HG03432 (cell line): ENCODE data around the gene PROM1.
A peak's percentile ranks its signal among the peaks of the same experiment; 100 is the strongest.

ENCODE experiments used
- ATAC-seq: cut with Tn5 transposase; IDR thresholded peaks from one replicate; pipeline ENCODE4 v1.9.1; 2021; ENCODE audit warnings: mild to moderate bottlenecking, moderate library complexity; ENCODE audit not compliant: unreplicated experiment

Gene PROM1

DNA sequence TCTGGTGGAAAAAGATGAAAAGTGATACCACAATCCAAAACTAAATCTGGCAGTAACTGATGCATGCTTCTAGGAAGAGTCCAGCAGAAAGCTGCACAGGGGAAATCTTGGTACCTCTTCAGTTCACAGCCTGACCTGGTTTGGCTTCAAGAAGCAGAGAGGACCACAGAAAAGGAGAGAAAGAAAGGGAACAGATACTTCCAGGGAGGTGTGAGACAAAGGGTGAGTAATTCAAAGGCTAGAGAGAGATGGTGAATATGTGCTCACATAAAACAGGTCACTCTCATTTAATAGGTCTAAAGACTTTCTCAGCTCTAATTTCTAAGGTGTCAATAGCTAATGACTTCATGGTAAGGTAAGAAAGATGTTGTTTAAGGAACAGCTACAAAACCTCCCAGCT is 132.0 kb downstream of the PROM1 start:
- no peak for ATAC-seq

- no peak for ATAC-seq
These were observed 135.0 kb downstream of the PROM1 start for GRCh38 chr4:15948826-15949225.

DNA sequence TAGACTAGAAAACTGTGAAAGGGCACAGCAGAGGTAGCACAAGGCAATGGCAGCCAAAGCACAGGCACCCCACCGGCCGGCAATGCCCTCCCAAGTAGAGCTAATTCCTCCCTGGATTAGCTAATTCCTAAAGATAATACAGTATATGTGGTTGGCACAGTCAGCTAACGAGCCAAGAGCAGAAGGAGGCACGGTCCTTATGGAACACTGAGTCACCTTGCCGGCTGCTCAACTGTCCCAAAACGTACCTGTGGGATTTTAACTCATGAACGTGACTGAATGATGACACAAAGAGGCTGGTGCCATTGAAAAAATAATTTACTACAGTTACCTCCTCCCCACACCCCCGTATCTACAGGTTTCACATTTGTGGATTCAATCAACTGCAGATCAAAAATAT is 136.1 kb downstream of the PROM1 start:
- no peak for ATAC-seq

DNA sequence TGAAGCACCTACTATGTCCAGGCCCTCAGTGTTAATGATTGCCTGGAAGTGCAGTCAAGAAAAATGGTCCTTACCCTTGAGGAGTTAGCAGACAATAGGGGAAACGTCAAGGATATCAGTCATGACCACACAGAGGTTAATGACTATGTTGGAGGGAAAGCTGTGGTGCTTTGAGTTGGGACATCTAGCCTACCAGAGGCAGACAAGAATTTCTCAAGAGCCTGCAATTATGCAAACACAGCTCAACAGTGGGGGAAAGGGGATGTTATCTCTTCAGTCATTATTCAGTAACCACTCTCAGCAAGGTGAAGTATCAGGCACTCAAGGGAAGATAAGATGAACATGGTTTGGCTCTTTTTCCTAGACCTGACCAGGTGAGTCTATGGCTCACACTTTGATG is 138.3 kb downstream of the PROM1 start:
- no peak for ATAC-seq

- ATAC-seq = no peak
These were observed 138.9 kb downstream of the PROM1 start for GRCh38 chr4:15944895-15945294.

DNA sequence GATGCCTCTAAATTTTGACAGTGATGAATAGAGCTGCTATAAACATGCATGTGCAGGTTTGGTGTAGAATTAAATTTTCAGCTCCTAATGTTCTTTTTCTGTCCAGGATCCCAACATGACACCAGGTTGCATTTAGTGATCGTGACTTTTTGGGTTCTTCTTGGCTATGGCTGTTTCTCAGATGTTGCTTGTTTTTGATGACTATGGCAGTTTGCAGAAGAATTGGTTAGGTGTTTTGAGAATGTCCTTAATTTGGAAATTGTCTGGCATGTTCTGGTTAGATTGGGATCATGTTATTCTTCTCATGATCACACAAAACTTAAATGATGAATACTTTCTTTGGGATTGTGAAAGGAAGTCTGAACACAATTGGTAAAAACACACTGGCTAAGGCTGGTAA is 141.5 kb downstream of the PROM1 start:
- ATAC-seq = no peak

- no peak for ATAC-seq
These were observed 145.2 kb downstream of the PROM1 start, which contains the start of gene FGFBP1 for GRCh38 chr4:15938640-15939039. Gene FGFBP1 (minus strand): TSS chr4:15938740. CDS start chr4:15936632, 2,108 bp downstream.

GRCh38 chr4:15938182-15938581 is 145.6 kb downstream of the PROM1 start:
- no peak for ATAC-seq

DNA sequence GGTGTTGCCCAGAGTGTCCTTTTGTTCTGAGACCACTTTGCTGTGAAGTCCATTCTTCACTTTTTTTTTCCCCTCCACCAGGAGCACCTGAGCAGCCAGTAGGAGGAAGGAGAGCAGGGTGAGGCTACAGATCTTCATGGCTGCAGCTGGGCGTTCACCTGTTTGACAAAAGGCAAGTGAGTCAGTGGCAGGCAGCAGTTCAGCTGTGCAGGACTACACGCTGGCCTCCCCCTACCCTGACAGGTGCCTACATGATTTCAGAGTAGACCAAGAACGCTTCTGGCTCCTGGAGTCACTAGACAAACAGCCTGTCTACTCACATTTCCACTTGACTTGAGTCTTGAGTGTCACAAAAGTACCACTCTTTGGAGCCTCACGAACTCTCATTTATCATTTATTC is 147.3 kb downstream of the PROM1 start:
- no peak for ATAC-seq

DNA sequence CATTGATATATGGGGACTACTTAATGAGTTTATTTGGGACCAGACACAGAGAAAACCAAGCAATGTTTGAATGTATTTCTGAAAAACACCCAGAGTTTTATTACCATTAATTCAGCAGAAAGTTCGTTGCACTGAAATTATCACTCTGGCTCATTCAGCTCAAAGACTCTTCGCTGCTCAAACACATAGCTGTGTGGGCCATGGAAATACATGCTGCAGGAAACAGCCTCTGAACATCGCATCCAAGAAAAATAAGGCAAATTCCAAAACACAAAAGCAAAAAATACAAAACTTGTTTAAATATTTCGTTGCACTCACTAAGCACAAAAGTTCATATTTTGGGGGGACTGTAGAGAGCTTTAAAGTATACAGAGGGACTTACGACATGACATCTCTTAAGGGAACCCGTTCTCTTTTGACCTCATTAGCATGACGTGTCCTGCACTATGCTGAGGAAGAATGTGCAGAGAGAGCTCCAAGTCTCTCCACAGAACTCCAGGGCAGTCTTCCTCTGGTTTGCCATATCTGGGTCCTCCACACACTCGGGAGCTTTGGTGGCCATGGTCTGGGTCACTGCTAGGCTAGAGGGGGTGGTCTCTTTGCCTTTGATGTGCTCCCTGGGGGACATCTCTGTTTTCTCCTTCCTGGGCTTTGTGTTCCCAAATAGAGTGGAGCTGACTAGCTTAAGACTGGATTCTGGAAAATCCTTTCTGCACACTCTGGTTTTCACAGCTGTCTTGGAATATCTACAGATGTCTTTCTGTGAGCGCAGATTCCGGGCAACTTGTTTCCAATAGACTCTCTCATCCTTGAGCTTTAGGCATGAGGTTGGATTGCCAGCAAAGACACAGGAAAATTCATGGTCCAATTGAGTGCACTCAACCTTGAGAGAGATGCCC is 148.1 kb downstream of the PROM1 start:
- no peak for ATAC-seq

- ATAC-seq = no peak
These were observed 149.6 kb downstream of the PROM1 start for GRCh38 chr4:15934259-15934658.

DNA sequence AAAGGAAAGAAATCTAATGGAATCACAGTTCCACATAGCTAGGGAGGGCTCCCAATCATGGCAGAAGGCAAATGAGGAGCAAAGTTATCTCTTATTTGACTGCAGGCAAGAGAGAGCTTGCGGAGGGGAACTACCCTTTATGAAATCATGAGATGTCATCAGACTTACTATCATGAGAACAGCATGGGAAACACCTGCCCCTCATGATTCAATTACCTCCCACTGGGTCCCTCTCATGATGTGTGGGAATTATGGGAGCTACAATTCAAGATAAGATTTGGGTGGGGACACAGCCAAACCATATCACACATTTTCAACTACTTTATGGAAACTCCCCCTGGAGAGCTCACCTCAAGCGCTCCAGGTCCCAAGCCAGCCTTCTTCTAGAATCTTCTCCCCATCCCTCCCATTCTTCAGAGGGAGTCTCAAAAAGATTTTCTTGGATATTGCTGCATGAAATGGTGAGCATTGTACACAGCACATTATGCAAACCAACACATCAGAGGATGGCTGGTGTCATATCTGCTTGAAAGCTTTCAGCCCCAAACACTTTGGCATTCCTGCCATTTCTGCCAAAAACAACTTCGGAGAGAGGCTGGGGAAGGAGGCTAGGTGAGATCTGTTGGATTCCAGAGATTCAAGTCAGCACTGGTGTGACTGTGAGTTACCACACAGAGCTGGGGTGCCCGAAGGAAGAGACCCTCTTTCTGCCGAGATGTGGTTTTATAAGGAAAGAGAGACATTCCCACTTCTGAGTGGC is 152.2 kb downstream of the PROM1 start:
- ATAC-seq = no peak

- ATAC-seq = peak; percentile 62
These were observed 153.5 kb downstream of the PROM1 start for GRCh38 chr4:15930314-15930713.

- ATAC-seq = no peak
These were observed 154.3 kb downstream of the PROM1 start for GRCh38 chr4:15929540-15929939.

DNA sequence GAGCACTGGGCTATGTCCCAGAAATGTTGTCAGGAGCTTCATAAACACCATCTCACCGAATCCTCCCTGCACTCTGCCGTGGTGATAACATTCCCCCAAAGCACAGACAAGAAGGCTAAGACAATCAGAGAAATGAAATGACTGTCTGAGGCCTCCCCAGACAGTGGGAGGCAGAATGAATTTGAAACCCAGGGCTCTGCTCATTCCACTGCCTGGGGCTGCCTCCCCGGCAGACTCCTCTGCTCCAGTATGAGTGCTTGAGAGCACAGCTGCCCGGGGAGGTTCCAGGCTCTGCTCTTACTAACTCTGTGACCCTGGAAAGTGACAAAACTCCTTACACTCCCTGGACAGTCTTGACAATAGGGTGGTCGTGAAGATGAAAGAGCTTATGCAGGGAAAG is 154.9 kb downstream of the PROM1 start:
- ATAC-seq = no peak

GRCh38 chr4:15926486-15926885 is 157.3 kb downstream of the PROM1 start:
- ATAC-seq = no peak

GRCh38 chr4:15925830-15926229 is 158.0 kb downstream of the PROM1 start:
- no peak for ATAC-seq

DNA sequence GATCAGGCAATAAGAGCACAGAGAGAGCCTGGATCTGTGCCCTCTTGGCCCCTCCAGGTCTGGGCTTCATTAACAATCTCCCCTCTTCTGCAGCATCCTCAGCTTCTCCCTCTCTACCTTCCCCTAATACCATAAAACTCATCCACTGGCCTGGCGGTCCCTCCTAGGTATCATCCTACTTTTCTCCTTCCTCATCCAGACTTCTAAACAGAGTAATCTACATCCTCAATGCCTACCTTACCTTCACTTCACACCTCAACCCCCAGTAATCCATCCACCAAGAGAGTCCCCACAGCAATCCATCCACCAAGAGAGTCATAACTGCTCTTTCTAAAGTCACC is 162.3 kb downstream of the PROM1 start:
- no peak for ATAC-seq

DNA sequence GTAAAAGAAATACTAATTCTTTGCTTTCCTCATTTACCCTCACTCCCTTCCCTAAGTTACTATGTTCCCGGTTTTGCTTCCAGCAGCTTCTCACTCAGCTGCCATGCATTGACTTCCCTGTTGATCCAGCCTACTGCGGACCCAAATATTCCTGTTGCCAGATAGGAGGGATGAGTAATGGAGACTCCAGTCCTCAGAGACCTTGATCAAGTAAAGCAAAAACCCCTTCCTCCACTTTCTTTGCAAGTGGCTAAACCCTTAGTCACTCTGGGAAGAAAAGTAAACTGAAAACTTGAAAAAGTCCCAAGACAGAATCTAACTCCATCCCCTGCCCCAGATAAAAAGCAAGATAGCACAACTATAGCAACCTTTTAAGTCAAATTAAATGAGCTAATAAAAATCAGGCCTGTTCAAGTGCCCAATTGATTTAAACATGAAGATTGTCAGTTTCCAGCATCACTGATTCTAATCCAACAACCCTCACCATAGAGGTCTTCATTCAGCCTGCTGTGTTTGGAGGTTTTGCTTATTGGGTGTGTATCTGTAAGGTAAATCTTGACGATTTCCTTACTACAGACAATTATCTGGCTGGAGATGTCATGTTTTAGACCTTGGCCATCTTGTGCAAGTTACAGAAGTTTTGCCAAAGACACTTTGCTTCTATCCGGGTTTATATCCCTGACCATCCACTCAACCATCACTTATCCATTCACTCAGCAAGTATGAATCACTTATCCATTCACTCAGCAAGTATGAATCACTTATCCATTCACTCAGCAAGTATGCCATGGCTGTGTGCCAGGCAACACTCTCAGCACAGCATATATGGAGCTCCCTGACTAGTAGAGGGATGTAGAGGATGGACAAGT is 162.9 kb downstream of the PROM1 start:
- ATAC-seq = no peak

GRCh38 chr4:15918484-15919129 is 165.2 kb downstream of the PROM1 start:
- ATAC-seq = no peak
